ENCODE results near the gene USP50.
"Not testable (repeated sequence)": the region's sequence is repeated elsewhere in the genome, so short reads cannot be mapped to it uniquely, and the experiment has no call there.

USP50 gene

DNA sequence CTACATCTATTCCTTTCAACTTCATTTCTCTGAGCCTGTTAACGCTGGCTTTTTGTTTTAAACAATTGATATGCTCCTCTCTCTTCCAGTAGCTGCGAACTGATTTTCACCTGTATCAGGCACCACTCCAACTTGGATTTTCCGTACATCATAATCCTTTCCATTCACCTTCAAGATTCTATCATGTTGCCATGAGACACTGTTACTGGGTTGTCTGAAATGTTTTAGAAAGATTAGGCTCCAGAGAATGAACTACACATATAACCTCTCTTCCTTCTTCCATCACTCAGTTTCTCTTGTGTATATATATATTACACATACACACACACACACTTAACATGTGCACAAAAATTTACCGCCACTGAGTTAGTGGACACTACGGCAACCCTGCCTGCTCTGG lies at the start of gene USP50:
USP50 (minus strand) TSS at position 101 of the 400 bp plus-strand sequence. CDS start 141 bp downstream, outside the sequence.
- no peak for DNase-seq

DNA sequence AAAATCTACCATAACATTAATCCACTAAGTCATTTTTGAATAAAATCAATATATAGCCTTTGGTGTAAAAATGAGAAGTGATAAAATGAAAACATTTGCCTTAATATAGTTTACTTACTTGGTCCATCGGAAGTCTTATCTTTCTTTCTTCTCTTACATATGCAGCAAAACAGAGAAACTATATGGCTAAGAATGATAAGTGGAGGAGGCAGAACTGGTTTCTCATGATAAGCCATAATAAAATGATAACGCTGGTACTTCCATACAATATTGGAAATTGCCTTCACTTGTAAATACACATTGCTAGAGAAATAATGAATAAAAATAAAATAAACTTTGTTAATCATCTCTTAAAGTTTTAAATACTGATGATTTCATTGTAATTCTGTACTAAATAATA lies 47.8 kb upstream of the USP50 start:
- no peak for DNase-seq

DNA sequence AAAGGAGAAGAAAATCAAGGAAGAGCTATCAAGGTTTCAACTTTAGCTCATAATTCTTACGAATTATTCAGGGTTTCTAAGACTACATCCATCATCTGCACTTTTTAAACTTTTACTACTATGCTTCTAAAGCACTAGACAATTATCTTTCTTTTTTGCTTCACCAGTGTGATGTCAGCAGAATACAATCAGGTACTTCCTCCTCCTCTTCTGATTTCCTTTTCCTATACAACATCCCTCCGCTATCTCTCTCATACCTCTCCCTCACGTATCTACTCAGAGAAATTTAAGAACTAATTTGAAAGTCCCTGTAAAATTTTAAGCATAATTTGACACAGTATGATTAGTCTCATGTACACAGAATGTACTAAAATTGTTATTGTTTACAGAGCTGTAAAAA lies 47.3 kb upstream of the USP50 start:
- no peak for DNase-seq

DNA sequence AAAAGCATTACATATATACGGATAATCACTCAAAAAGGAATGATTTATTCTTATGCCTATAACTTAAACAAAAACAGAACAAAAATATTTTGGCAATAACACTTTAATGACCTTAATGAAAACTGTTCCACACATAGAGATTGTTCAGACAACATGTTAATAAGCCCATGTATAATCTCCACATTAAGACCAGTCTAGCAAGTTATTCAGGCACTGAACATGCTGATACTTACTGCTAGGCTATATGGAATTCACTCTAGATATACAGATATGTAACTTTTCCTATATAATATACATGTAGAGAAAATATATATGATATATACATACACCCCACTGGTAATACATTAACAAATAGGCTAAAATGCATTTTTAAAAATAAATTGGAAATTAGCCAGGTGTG lies 43.8 kb upstream of the USP50 start:
- no peak for DNase-seq

DNA sequence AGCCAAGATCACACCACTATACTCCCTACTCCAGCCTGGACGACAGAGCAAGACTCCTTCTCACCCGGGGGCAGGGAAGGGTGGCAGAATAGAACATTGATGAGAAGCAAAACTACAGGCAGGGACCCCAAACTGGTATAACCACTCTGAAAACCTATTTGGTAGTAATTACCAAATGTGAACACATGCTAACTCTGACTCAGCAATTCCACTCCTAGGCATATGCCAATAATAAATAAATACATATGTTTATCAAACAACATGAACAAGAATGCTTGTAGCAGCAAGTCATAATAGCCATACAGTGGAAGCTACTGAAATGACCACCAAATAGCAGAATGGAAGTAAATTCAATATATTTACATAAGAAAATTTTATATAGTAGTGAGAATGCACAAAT lies 31.0 kb upstream of the USP50 start:
- DNase-seq: no peak

DNA sequence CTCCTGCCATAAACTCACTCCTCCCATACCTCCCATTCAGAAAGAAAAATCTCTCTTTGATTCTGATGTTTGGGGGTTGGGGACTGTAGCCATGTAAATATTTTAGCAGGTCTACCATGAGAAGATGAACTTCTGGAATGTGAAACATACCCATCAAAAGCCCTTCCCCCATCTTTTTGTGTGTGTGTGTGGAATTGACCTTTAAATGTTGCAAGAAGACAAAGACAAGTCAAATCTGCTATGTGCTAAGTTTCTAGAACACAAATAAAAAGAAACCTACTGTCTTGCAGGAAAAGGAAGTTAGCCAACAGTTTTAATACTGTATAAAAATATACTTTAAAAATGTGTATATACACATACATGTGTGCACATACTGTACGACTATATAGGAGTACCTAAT lies 29.7 kb upstream of the USP50 start:
- DNase-seq: no peak

DNA sequence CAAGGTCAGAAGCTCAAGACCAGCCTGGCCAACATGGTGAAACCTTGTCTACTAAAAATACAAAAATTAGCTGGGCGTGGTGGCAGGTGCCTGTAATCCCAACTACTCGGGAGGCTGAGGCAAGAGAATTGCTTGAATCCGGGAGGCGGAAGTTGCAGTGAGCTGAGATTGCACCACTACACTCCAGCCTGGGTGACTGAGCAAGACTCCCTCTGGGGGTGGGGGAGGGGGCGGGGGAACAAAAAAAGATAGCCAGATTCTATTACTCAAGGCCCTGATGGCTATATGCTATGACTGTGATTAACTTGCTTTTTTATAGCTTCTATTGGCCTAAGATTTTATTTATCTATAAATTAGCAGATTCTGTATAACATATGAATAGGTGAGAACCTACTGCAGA lies 27.4 kb upstream of the USP50 start:
- not testable (repeated sequence) for DNase-seq

DNA sequence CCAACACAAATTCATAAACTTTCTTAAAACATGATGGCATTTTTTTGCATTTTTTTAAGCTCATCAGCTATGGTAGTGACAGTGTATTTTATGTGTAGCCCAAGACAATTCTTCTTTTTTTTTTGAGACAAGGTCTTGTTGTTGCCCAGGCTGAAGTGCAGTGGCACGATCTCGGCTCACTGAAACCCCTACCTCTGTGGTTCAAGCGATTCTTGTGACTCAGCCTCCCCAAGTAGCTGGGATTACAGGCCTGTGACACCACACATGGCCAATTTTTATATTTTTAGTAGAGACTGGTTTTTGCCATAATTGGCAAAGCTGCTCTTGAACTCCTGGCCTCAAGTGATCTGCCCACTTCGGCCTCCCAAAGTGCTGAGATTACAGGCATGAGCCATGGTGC lies 17.3 kb upstream of the USP50 start:
- no peak for DNase-seq

DNA sequence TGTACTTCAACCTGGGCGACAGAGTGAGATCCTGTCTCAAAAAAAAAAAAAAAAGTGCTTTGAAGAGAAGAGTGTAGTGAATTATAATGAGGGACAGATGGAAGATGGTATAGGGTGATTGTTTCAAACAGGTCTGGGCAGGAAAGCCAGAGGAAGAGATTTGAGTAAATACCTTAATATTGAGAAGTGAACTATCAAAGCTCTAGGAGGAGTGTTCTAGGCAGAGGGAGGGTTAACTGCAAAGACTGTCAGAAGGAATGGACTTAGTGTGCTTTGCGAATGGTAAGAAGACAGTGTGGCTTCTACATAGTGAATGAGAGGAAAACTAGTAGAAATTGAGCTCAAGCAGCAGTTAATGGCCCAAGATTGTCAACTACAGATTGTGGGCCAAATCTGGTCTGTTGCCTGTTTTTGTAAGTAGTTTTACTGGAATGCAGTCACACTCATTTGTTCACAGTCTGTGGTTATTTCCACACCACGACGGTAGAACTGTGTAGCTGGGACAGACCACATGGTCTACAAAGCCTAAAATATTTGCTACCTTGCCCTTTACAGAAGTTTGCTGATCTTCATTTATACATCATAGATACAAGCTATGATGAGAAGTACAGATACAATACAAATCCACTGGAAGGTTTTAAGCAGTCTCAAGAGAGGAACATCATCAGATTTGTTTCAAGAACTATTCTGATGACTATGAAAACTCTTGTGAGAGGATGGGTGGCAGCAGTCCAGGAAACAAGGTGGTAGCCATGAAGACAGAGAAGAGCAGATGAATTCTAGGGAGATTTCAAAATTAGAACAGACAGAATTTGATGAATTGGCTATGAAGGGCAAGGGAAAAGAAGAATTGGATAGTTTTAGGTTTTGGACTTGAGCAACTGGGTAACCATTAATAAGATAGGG lies 16.5 kb upstream of the USP50 start:
- no peak for DNase-seq

DNA sequence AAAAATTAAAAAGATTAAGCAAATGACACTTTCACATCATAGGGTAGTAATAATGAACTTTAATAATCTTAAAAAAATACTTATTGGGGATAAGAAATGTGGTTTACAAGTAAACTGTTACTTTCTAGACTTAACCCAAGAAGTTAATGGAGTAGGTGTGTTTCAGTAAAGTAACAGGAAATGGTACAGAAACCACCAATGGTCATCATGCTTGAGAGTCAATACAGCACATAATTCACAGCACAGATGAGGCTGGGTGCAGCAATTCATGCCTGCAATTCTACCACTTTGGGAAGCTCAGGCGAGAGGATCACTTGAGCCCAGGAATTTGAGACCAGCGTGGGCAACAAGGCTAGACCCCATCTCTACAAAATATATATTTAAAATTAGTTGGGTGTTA lies 11.5 kb upstream of the USP50 start:
- no peak for DNase-seq

DNA sequence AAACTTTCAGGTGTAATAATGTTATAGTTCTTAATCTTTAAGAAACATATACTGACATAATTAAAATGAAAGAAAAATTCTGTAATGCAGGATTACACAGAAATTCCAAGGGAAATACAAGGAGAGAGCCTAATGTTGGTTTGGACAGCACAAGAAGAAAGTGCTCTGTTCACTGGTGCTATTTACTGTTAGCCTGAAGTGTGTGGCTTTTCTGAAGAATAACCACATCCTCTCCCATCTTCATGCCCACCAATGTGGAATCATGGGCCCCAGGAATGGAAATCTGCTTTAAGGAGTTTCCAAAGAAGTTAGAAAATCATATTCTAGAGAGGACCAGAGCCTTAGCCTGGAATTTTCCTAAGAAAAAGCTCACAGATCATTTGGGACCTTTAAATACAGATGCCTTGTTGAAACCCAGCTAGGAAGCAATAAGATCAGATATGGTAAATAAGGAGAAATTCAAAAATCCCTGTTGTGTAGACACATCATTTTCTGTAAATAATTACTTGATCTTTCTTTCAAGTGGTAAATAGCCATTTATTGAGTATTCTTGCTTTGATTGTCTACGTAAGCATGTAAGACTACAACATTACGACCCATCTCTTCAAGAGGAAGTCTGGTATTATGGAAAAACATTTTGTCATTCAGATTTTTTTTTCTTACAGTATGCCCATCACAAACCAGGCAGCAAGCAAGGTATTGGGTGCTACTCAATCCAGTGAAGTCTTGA lies 10.3 kb upstream of the USP50 start:
- no peak for DNase-seq

DNA sequence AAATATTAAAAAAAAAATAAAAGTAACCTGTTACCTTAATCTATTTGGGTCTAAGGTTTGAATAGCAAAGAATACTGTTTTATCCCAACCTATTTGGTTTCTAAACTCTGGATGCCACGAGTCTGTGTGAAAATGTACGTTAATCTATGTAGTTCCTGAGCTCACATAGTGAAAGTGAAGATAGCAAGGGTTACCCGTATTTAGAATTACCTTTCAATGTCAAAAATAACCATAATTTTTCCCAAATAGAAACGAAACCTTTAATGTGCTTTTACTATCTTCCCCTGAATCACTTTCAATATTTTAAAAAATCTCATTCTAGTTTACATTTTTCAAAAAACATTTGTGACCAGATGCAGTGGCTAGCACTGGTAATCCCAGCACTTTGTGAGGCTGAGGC lies 5.8 kb upstream of the USP50 start:
- DNase-seq: no peak

DNA sequence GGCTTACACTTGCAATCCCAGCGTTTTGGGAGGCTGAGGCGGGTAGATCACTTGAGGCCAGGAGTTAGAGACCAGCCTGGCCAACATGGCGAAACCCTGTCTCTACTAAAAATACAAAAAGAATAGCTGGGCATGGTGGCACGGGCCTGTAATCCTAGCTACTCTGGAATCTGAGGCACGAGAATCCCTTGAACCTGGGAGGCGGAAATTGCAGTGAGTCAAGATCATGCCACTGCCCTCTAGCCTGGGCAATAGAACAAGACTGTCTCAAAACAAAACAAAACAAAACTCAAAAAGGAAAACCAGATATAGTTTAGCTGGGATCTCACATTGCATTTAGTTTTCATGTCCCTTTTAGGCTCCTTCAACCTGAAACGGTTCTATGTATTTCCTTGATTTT lies 2.9 kb upstream of the USP50 start:
- no peak for DNase-seq

DNA sequence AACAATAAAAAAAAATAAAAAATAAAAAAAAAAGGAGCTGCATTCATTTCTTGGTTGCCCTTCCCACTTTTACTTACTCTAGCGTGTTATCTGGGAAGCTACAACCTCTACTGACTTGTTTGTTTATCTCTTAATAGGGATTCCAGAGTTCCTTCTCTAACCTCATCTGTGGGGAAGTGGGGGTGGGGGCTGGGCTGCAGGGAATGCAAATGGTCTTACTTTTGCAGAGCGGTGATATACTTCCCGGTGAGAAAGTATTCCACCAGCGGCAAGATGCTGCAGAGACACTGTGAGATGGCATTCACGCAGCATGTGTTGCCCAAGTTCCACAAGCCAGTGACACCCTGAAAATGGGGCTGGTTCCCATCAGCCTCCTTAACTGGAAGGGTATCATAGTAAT lies 2.1 kb downstream of the USP50 start:
- DNase-seq: no peak

DNA sequence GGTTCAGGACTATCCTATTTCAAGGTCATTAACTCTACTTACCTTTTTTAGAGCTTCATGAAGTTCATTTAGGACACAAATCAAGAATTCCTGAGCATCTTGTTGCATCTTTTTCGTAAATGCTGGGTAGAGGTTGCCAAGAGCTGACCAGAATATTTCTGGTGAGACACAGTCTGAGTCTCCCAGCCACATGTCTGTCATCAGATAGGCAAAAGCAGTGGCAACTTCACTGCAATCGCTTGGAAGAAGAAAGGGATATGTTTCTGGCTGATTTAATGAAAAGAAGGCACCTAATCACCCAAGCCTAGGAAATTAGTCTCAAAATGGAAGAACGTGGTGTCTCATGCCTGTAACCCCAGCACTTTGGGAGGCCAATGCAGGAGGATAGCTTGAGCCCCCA lies 2.9 kb downstream of the USP50 start:
- DNase-seq: no peak

DNA sequence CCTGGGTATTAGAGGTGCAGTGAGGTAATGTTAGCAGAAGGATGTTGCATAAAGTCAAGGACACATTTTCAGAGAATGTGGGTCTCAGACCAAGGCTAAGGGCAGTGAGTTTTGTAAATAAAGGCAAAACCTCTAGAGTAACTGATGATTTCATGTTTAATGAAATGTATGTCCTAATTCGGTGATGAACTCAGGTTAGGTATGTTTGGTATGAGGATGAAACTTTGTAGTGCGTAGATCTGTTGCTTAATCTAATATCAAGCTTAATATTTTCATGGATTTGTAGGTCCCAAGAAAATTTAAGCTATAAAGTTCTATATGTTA lies 3.6 kb downstream of the USP50 start:
- DNase-seq: no peak

DNA sequence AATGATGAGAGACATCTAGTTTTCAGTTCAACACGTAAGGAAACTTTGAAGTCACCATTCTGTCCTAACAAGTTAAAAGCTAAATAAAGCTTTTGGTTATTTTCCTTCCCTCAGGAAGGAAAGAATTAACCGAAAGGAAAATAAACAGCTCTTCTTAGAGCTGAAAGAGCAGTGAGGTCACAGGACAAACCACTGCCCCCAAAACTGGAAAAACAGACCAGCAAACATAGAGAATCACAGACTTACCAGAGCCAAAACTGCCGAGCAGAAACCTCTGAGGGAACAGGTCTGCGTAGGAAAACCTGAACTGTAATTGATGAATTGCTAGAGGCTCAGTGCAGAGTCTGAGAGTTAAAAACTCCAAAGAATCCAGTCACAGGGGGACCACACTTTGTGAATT lies 14.7 kb downstream of the USP50 start:
- DNase-seq: no peak

DNA sequence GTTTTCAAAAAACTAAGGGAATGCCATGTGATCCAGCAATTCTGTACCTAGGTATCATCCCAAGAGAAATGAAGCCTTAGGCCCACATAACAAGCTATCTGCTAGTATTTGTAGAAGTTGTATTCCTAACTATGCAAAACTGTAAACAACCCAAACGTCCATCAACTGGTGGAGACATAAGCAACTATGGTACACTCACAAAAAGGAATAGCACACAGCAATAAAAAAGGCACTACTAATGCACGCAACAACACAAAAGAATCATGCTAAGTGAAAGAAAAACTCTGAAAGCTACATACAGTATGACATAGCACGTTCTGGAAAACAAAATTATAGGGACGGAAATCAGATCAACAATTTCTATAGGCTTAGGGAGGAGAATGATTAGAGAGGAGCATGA lies 15.3 kb downstream of the USP50 start:
- DNase-seq: no peak

DNA sequence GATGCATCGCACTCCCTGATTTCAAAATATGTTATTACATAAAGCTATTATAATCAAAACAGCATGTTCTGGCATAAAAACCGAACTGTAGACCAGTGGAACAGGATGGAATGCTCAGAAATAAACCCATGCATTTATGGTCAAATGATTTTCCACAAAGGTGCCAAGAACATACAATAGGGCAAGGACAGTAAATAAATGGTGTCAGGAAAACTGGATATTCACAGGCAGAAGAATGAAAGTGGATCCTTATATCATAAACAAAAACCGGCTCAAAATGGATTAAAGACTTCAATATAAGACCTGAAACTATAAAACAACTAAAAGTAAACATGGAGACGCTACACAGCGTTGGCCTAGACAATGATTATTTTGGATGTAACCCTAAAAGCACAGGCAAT lies 22.6 kb downstream of the USP50 start:
- no peak for DNase-seq

DNA sequence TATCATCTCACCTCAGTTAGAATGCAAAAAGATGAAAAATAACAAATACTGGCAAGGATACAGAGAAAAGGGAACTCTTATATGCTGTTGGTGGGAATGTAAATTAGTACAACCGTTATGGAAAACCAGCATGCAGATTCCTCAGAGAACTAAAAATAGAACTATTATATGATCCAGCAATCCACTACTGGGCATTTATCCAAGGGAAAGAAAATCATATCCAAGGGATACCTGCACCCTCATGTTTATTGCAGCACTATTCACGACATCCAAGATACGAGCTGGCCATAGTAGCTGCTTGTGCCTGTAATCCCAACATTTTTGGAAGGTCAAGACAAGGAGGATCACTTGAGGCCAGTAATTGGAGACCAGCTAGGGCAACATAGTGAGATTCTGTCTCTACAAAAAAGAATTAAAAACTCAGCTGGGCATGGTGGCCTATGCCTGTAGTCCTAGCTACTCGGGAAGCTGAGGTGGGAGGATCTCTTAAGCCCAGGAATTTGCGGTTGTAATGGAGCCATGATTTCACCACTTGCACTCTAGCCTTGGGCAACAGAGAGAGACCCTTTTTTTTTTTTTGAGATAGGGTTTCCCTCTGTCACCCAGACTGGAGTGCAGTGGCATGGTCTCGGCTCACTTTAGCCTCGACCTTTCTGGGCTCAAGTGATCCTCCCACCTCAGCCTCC lies 26.6 kb downstream of the USP50 start:
- DNase-seq: no peak

DNA sequence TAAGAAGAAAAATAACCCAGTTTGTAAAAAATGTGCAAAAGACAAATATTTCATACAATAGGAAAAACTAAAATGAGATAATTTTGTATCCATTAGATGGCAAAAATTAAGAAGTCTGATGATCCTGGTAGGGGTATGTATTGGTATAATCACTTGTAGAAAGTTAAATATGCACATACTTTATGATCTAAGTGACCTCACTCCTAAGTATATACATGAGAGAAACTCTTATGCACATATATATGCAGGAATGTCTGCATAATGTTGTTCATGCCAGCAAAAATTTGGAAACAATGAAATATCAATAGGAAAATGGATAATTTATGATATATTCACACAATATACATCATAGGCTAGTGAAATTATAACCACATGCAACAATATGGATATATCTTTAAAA lies 33.5 kb downstream of the USP50 start:
- DNase-seq: no peak

DNA sequence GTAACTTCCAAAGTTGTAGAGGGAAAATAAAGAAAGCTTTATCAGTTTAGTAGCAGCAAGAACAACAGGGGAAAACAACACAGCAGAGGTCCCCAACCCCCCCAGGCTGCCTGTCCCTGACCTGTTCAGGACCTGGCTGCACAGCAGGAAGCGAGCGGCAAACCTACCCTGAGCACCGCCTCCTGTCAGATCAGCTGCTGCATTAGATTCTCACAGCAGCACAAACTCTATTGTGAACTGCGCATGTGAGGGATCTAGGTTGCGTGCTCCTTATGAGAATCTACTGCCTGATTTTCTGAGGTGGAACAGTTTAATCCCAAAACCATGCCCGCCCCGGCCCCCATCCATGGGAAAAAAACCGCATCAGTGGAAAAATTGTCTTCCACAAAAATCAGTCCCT lies 40.3 kb downstream of the USP50 start:
- no peak for DNase-seq

DNA sequence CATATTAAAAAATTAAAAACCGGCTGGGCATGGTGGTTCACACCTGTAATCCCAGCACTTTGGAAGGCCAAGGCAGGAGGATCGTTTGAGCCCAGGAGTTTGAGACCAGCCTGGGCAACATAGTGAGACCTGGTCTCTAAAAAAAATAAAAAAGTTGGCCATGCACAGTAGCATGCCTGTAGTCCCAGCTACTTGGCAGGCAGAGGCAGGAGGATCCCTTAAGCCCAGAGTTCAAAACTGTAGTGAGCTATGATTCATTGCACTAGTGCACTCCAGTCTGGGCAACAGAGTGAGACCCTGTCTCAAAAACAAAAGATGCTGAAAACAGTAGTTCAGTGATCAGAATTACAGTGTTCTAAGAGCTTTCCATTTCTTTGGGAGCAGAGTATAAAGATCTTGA lies 40.8 kb downstream of the USP50 start:
- DNase-seq: not testable (repeated sequence)

DNA sequence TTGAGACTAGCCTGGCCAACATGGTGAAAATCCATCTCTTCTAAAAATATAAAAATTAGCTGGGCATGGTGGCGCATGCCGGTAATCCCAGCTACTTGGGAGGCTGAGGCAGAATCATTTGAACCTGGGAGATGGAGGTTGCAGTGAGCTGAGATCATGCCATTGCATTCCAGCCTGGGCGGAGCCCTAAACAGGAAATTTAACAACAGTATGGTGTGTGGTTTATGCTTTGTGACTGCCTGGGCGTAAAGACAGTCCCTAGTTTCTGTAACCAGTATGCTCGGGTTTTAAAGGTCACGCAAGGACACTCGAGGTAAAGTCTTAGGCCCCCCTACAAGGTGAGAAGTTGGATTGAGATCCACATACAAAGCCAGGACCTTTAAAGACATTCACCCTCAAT lies 43.3 kb downstream of the USP50 start:
- no peak for DNase-seq
